ENCODE data around the gene LINGO1. TPM values are rescaled to one million over a fixed set of nuclear protein-coding genes. Genes with fewer than 3 reads are reported as not detected.

The LINGO1 gene
- polyA plus RNA-seq, 1 donor: 6.3 TPM

- no peak for DNase-seq (ENCODE audit: low read depth)
Observed at GRCh38 chr15:77571741-77572140, 61.0 kb downstream of the LINGO1 start.

GRCh38 chr15:77571181-77571580 is 61.5 kb downstream of the LINGO1 start:
- no peak for DNase-seq (ENCODE audit: low read depth)

- no peak for DNase-seq (ENCODE audit: low read depth)
Observed at GRCh38 chr15:77569729-77570125, 63.0 kb downstream of the LINGO1 start.

GRCh38 chr15:77568973-77569728 is 63.6 kb downstream of the LINGO1 start:
- DNase-seq (ENCODE audit: low read depth): no peak

- DNase-seq (ENCODE audit: low read depth): no peak
Observed at GRCh38 chr15:77568014-77568972, 64.4 kb downstream of the LINGO1 start.

GRCh38 chr15:77567202-77567601 is 65.5 kb downstream of the LINGO1 start:
- DNase-seq (ENCODE audit: low read depth): no peak

GRCh38 chr15:77566092-77566491 is 66.6 kb downstream of the LINGO1 start:
- no peak for DNase-seq (ENCODE audit: low read depth)

- no peak for DNase-seq (ENCODE audit: low read depth)
Observed at GRCh38 chr15:77565378-77565915, 67.3 kb downstream of the LINGO1 start.

GRCh38 chr15:77564938-77565337 is 67.8 kb downstream of the LINGO1 start:
- DNase-seq (ENCODE audit: low read depth): no peak

GRCh38 chr15:77564341-77564740 is 68.4 kb downstream of the LINGO1 start:
- DNase-seq (ENCODE audit: low read depth): no peak

GRCh38 chr15:77563623-77564156 is 69.0 kb downstream of the LINGO1 start:
- no peak for DNase-seq (ENCODE audit: low read depth)

Other genes with a start within 250 kb of the LINGO1 start
- 35.2 TPM for gene PEAK1, start 212.8 kb downstream of the LINGO1 start, polyA plus RNA-seq (ENCODE audit: insufficient read length)
- gene HMG20A, start 212.0 kb downstream of the LINGO1 start, polyA plus RNA-seq (ENCODE audit: insufficient read length): 46.5 TPM

Measured in forelimb muscle (tissue), 1 donor.